GM18867 (cell line): ENCODE results near the gene TMEM131L.
A peak's percentile ranks its signal among the peaks of the same experiment; 100 is the strongest.

Experiments used
- ATAC-seq: cut with Tn5 transposase; IDR thresholded peaks from one replicate; pipeline ENCODE4 v1.9.1; 2021; ENCODE audit warnings: mild to moderate bottlenecking, moderate library complexity; ENCODE audit not compliant: unreplicated experiment

The TMEM131L gene

DNA sequence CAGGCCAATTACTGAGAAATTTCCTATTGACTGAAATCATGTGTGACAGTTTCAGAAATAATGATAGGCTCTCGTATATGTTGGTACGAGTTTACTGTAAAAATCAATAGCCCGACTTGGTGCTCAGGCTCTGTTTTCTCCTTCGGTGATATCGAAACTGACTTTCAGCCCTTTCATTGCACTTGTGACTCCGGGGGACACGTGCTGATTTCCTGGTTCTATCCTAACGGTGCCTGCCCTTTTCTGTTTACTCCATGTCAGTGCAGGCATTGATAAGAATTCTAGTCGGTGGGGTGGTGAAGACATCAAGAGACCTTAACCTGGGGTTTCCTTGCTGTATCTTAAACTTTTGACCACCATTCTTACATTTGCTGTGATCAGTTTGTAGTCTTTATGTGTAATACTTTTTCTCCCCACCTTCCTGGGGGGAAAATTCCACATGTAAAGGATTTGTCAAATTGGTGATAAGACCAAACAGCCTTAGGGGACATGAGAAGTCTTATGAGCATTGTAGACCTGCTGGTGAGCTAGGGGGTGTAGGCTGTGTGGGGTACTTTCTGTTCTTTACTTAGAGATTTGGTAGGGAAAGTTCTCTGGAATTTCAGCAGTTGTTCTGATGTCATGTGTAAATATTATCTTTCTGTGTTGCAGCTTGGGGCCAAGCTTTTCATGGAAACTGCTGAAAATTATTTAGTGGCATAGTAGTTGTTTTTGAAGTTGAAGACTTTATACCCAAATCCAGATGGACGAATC lies 52.7 kb downstream of the TMEM131L start:
- ATAC-seq = no peak

DNA sequence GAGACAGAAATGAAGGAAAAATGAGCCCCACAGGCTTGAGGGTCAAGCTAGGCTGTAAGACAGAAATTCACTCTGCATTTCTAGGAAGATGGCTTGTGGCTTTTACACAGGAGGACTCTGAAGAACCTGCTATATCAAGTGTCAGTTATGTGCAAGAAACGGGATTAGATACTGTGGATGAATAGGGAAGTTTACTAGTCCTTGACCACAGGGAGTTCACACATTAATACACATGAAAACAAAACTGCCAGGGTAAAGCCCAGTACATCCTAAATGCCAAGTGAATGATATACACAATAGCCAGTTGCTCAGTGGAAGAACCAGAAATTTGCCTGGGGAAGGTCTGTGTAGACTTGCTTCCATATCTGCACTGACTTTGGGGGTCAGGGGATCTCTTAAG lies 53.5 kb downstream of the TMEM131L start:
- no peak for ATAC-seq

DNA sequence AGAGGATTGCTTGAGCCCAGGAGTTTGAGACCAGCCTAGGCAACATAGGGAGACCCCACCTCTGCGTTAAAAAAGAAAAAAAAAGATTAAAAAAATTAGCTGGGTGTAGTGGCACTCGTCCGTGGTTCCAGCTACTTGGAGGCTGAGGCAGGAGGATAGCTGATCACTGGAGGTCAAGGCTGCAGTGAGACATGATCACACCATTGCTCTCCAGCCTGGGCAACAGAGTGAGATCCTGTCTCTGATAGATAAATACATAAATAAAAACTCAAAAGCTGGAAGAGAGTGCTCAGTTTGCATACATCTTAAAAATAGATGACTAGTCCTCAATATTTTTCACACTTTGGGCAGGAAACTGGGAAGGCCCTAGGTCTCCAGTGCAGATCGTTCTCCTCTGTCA lies 54.1 kb downstream of the TMEM131L start:
- ATAC-seq = no peak

DNA sequence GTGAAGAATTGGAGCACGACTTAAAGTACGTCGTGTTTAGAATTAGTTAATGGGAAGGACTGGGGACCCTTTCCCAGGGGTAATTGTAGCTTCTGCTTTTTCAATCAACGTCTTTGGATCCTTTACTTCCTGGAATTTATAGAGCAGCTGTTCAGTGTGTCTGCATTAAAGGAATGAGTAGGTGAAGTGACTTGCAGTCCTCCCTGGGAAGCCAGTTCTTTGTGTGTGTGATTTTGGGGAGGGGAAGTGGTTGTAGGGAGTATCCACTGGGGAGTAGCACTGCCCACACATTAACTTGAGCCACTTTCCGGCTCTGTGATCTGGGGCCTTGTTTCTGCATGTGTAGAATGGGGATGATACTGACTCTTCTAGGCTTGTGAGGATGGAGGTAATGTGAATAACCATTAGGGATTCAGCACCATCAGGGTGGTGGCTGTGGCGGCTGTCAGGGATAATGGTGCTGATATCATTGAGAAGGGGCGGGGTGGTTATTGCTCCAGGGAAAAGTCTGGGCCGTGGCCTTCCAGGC lies 54.7 kb downstream of the TMEM131L start:
- ATAC-seq = peak; percentile 22

DNA sequence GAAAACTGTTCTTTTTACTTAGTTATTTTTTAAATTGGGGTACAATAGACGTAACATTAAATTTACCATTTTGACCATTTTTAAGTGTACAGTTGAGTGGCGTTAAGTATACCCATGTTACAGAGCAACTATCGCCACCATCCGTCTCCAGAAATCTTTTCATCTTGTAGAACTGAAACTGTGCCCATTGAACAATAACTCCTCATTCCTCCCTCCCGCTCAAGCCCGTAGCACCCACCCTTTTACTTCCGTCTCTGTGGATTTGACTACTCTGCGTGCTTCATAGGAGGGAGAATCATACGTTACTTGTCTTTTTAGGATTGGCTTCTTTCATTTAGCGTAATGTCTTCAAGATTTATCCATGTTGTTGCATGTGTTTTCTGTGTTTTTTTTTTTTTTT lies 55.3 kb downstream of the TMEM131L start:
- no peak for ATAC-seq

DNA sequence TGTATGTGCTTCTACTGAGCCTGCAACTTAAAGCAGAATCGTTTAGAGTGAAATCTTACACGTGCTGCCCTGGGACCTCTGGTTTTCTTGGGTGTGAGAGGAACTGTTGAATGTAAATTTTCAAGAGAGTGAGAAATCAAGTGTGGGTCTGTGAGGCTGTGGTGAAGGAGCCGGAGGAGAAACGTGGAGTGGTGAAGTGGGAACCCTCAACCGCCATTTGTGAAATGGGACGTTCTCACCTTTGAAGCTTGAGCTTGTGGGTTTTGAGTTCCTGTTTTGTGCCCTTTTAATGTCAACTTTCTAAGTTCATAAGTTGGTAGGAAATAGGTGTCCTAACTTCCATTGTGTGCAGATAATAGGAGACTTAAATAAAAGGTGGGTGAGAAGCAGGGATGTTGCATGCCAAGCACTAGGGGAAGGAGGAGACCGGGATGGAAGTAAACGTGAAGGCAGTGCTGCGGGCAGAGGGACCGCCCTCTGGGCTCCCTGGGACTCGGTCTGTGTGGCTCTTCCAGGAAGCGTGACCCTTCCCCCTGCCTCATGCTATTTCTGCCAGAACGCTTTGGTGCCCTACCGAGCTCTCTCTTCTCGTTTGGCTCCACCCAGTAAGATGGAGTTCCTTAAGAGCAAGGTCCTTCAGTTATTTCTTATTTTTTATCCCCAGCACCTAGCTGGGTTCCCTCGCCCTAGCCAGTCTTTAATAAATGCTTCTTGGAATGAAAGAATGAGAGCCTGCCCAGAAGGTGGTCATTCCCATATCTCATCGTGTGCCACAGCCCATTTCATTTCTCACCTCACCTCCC lies 56.0 kb downstream of the TMEM131L start:
- ATAC-seq = peak; percentile 40

DNA sequence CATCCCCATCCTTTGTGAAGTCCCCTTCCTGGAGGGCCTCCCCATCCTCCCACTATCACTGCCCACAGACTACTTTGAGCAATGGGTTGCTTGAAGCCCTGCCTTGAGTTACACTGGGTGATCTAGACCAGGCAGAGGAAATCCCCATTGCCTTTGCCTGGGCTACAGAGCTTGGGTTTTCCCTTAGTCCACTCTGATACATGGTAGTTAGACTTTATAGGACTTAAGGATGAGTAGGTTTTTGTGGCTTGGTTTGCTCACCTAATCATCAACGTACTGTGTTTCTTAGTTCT lies 56.6 kb downstream of the TMEM131L start:
- ATAC-seq = peak; percentile 34

DNA sequence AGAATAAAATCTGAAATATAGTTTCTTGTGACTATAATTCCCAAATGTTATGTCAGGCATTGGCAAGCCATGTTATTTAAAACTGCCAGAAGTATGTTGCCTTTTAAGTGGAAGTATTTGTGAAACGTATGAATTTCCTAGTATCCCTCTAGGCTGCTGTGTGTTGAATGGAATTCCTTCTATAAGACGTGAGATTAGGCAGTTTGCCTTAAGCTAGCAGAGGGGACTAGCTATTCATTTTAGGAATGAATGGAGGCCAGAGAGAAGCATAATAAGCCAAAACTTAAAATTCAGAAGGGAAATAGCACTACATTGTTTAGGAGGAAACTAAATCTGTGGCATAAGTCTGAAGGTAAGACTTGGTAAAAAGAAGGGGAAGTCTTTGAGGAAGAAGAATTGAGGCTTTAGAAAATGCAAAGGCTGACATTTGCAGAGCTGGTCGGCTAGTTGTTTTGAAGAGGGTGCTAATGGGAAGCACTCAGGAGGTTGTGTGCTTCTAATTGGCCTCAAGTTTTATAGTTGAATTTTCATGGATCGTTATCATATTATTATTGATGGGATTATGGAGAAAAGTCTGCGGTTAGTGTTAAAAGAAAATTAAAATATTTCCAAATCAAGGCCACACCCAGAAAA lies 57.1 kb downstream of the TMEM131L start:
- ATAC-seq = no peak

DNA sequence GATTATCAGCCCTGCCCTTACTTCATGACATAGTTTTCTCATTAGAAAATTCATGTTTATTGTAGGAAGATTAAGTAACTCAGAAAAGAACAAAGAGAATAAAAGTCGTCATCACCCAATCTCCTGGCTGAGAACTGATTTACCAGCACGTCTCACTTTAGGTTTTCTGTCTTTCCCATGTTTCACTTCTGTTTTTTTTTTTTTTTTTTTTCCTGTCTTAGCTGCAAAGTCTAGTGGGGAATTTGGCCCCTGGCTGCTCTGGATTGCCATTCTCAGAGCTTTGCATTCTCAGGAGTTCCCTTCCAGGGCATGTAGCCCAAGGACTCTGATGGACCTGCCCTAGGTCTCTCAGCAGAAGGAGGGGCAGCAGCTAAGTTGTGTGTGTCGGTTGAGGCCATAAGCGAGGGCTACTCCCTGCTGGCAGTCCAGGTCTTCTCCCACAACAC lies 57.8 kb downstream of the TMEM131L start:
- ATAC-seq = no peak

DNA sequence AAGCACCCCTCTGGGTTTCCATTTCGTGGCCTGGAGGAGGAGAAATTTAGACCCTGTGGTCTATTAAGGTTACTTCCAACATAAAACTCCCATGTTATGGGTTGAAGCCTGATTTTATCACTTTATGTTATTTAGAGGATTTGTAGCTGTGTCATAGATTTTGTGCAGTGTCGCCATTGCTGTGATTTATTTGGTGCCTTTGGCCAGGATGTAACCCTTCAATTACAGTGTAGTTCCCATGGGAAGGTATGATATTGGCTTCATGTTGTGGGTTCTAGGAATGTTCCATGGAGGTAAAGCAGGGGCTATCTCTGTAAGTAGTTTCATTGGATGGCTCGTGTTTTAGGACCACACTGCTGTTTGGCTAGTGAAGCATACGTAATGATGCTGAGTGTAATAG lies 58.5 kb downstream of the TMEM131L start:
- no peak for ATAC-seq

DNA sequence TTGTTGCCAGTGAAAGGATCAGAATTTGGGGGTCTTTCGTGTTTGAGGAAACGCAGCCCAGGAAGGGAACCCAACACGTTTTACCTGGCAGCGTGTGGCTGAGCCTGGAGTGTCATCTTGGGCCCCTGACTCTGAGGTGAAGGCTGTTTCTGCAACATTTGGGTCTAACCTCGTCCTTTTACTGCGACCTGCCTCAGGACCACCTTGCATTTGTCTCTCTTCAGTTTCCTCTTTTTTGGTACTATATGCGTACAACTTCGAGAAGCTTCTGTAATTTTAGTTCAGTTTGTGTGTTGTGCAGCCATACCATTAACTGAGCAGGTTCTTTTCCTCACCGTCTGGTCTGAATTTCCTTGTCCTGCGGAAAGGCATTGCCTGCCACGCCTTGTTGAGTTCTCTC lies 61.5 kb downstream of the TMEM131L start:
- ATAC-seq = no peak

DNA sequence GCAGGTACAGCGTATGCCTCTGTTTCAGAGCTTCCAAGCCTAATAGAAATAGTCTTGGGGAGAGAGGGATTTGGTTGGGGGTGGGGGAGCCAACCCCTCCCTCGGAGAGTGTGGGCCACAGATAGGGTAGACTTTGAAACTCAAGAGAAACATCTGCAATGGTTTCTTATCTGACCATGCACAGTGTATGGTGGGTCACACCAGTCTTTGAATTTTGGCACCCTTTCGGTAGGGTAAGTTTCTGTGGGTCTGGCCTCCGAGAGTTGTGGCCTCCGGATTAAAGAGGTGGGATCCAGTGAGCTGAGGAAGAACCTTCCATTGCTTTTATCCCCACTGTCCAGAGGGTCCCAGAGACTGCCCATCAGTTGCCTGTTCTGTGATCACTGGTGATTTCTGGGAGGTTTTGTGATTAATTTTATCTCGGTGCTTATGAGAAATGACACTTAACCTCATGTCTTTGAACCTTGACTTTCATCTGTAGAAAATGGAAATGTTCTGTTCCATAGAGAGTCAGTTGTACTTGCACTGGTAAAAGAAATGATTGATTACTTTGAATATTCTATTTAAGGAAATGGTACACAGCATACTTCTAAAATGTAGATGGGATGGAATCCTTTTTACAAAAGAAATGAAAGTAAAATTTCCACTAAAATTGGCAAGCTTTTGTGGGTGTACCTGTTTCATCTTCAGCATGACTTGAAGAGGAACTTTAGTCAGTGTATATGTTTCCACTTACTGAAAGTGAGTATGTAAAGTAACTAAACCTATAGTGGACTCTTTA lies 62.7 kb downstream of the TMEM131L start:
- peak; percentile 60 for ATAC-seq

DNA sequence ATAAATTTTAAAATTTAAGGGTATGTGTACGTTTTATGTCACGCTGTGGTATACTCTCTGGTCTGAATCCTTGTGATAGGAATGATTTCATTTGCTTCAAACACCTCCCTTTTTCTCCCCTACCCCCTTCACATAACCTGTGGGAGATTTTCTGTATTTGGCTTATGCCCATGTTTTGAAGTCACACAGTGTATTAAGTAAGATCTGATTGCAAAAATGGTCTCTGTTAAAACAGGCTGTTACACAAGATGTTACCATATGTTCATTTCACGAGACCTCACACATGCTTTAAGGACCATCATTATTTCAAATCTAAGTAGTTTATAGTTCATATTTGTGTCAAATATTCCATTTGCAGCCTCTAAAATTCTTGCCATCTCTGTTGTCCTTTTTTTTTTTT lies 63.5 kb downstream of the TMEM131L start:
- no peak for ATAC-seq

DNA sequence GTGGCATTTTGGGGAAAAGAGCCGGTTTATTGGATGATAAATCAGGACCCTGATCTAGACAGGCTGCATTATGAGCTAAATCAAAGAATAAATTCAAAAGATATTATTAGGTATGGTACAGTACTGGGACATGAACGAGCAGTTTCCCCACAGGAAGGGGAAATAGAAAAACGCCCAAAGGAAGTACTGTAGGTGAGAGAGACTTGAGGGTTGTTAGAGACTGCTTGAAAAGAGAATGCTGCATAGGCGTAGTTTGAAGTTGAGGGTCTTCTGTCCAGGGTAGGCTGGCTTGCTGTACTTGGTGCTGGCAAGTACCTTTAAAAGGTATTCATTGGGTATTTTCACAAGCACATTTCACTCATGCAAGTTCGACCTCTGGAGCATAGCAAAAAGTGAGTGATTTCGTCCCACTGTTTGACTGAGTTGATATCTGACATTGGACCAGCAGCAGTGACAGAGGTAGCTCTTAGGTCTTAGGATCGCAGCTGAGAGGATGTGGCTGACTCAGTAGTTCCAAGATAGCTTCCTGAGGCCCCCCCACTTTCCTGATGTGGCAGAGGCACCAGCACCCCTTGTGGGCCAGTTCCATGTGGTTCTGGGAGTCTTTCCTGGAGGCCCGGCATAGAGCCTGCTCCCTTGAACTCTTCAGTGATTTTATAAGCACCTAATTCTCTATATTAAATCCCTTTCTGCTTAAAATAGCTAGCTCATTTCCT lies 64.3 kb downstream of the TMEM131L start:
- ATAC-seq = no peak

DNA sequence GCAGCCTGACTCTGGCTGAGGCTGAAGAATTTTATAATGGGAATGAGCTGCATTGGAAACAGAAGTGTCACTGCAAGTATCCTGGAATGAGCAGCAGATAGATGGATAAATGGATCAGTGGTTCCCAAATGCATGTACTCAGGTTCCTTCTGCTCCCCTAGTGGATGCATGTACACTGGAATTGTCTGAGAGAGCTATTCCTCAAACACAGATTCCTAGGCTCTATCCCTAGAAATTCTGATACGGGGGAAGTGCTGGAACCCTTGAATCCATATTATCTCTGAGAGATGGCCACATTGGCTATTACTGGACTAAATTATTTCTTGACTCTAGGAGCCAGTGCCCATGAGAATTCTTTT lies 64.8 kb downstream of the TMEM131L start:
- ATAC-seq = no peak

DNA sequence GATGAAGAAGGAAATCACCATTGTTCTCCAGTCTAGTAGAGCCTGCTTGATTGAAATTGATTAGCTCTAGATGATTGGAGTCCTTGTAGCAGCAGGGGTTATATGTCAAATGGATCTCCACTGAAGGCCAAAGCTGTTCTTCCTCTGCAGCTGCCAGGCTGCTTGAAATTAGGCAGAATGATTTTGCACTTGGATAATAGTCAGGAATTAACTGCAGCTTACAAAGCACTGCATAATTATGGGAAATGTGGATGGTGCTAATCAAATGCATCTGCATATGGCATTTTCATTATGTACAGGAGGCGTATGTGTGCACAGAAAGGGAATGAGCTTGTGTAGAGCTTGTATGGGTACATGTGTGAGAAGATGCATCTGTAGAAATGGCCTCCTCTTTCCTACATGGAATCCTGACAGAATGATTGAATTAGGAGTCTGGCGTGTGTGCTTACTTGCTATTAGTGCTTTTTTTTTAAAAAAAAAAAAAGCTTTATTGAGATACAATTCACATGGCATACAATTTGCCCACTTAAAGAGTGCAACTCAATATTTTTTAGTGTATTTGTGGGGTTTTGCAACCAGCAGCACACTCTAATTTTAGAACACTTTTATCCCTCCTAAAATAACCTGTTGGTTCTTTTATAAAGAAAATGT lies 65.9 kb downstream of the TMEM131L start:
- ATAC-seq = no peak

DNA sequence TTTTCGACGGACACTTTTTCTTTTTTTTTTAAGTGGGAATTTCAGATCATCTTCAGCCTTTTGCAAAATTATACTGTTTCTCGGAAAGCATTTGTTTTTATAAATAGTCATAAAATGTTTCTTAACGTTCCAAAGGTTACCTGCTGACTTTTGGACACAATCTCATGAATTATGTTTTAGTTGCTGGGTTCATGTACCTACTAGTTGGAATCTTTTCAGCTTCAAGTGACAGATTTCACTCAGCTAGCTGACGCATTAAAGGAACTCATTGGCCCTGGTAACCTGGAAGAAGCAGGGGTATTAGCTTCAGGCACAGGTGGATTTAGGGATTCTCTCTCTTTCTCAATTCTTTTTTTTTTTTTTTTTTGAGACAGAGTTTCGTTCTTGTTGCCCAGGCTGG lies 66.5 kb downstream of the TMEM131L start:
- ATAC-seq = no peak

DNA sequence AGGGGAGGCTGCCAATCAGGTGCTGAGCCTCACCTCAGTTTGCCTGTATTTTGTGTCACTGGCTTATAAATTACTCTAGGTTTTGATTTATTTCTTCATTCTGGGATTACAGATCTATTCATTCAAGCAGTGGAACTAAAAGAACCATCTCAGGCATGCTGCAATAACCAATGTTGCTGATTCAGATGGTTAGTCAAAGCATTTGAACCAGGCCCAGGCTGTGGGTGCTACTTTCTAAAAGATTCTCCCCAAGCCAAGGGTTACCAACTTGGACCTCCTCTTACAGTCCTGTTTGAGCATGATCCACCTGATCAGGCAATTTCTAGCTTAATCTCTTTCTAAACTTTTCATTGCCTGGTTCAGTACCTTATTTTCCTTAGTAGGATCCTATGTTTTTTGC lies 67.2 kb downstream of the TMEM131L start:
- ATAC-seq = no peak

DNA sequence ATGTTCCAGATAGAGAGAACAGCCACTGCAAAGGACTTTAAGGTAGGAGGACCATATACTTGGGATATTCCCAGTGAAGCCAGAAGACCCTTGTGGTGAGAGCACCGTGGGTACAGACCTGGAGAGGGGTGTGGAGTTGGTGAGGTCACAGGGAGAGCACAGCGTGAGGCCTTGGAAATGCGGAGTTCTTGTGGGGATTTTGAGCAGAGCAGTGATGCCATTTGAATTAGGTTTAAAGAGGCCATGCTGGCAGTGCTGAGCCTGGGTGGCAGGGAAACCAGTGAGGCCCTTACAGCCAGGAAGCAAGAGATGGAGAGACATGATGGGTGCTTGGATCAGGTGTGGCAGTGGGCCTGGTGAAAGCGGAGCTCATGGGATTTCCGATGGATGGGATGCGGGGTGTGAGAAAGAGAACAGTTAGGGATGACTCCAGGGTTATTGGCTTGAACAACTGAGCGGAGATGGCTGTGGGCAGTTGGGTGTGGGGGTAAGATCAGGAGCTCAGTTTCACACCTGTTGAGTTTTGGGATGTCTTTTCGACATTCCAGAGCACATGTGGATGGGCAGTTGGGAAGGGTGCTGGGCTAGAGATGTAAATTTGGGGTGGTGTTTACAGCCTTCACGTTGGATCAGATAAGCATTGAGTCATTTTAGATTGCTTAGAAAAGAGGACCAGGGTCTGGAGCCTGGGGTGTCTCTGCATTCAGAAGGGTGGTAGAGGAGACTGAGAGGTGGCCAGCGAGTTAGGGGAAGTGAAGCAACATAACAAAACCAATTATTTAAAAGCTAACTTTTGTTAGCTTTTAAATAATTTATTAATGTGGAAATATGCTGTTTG lies 68.9 kb downstream of the TMEM131L start:
- no peak for ATAC-seq
